ENCODE measurements around the gene RBM42.

GRCh38 chr19:35590875-35591274 lies 38.0 kb upstream of the RBM42 start:
- TF ChIP-seq CTCF (IDR thresholded peaks at IDR 0.05) (no peak), POLR2A (IDR thresholded peaks at IDR 0.05) (no peak)

Data from Peyer's patch (tissue), 4 donors.